ENCODE results near the gene SPCS1. TPM values are rescaled to one million over a fixed set of nuclear protein-coding genes. Genes with fewer than 3 reads are reported as not detected.

SPCS1 gene
- total RNA-seq, 1 experiment from 2014 or later: 124 TPM

- Histone ChIP-seq H3K4me2 (ENCODE audit: low read length) (no peak overlapping the region), H2AFZ (ENCODE audit: low read depth, low read length, poor library complexity, severe bottlenecking) (no peak overlapping the region), H3K9me3 (ENCODE audit: control insufficient read depth in 1 of 2, insufficient read depth in 1 of 2, low read depth in 1 of 2, low read length in 2 of 2) (no peaks in the 10 kb centered on the region), H4K20me1 (ENCODE audit: insufficient read depth) (peaks cover 22% of the 10 kb centered on the region; the same call in 1 of the 2 replicates), H3K9me2 (ENCODE audit: insufficient read depth) (no peaks in the 10 kb centered on the region), H3K27ac (ENCODE audit: low read depth, low read length) (no peak overlapping the region), H3K4me1 (ENCODE audit: control insufficient read depth in 1 of 2, insufficient read depth in 2 of 2, low read length in 2 of 2) (peaks cover 5 to 17% of the 10 kb centered on the region in 2 experiments; a peak in 3 of 4 replicates), H3K4me3 (replicated peaks in 1 of 2; ENCODE audit: low read depth in 1 of 2, low read length in 2 of 2) (no peak overlapping the region), H3K9ac (ENCODE audit: low read length) (no peak overlapping the region), H3K36me3 (ENCODE audit: control insufficient read depth in 1 of 2, insufficient read depth in 2 of 2, low read length in 2 of 2) (peaks cover 65 to 78% of the 10 kb centered on the region in 2 experiments), H3K27me3 (ENCODE audit: insufficient read depth, low read length) (no peaks in the 10 kb centered on the region), H3K79me2 (ENCODE audit: insufficient read depth, low read length) (peaks cover 92% of the 10 kb centered on the region)
- no peak for TF ChIP-seq FOSL1 (IDR thresholded peaks at IDR 0.05; ENCODE audit: low read depth)
- TF ChIP-seq ZBTB33 (IDR thresholded peaks at IDR 0.05; ENCODE audit: extremely low read depth, insufficient replicate concordance, low read length): no peak
- no peak for TF ChIP-seq ELF1 (IDR thresholded peaks at IDR 0.05; ENCODE audit: borderline replicate concordance, low read depth)
- no peak for TF ChIP-seq CTCF (IDR thresholded peaks at IDR 0.05 in 2 of 3, conservative IDR thresholded peaks at IDR 0.05 in 1 of 3; ENCODE audit: borderline replicate concordance in 1 of 3, insufficient read depth in 1 of 3, low read depth in 2 of 3, low read length in 2 of 3)
- TF ChIP-seq EZH2phosphoT487 (IDR thresholded peaks at IDR 0.05; ENCODE audit: borderline replicate concordance): no peak
- no peak for TF ChIP-seq SRF (IDR thresholded peaks at IDR 0.05; ENCODE audit: low read depth)
- no peak for TF ChIP-seq EGR1 (IDR thresholded peaks at IDR 0.05; ENCODE audit: low read depth)
- no peak for TF ChIP-seq CBX3 (IDR thresholded peaks at IDR 0.05; ENCODE audit: low read depth)
- TF ChIP-seq SP1 (IDR thresholded peaks at IDR 0.05; ENCODE audit: low read depth): no peak
- no peak for TF ChIP-seq ZFX (IDR thresholded peaks at IDR 0.05)
- TF ChIP-seq MAX (IDR thresholded peaks at IDR 0.05): no peak
- no peak for TF ChIP-seq CEBPB (IDR thresholded peaks at IDR 0.05; ENCODE audit: low read depth)
- no peak for TF ChIP-seq ATF3 (IDR thresholded peaks at IDR 0.05)
- no peak for TF ChIP-seq POLR2A (IDR thresholded peaks at IDR 0.05; ENCODE audit: borderline replicate concordance, extremely low read depth, insufficient read depth, insufficient read length)
- TF ChIP-seq ZNF274 (IDR thresholded peaks at IDR 0.05; ENCODE audit: low read depth, low read length): no peak
- TF ChIP-seq POLR2AphosphoS5 (IDR thresholded peaks at IDR 0.05; ENCODE audit: low read depth, low read length): no peak
- TF ChIP-seq YY1 (IDR thresholded peaks at IDR 0.05; ENCODE audit: extremely low read depth, insufficient replicate concordance, low read depth, low read length): no peak
- RAD21 ChIA-PET (ENCODE audit: low non-redundant PET in 1 of 2, low total read pairs in 2 of 2, uncharacterized antibody in 2 of 2, unreplicated experiment in 2 of 2): no interaction called here
- DNase-seq (ENCODE audit: low read depth, low spot score) (no peak), ATAC-seq (no peak)
- intact Hi-C loops (cut with micrococcal nuclease): no loop called here
- POLR2A ChIA-PET: interaction anchor here (1.3 to 2.0 kb wide), 2 partner anchors 12 to 16 kb away, joined by 4 to 6 read pairs; partner anchors contain the start of genes GLT8D1 and SPCS1
- CTCF ChIA-PET: no interaction called here
- BruUV-seq (replicated peaks): no TSS peak
Measured at GRCh38 chr3:52689151-52689550, 16.8 kb upstream of the SPCS1 start.
